ENCODE results near the gene OBSCN. TPM values are rescaled to one million over a fixed set of nuclear protein-coding genes. Genes with fewer than 3 reads are reported as not detected.

OBSCN gene
- total RNA-seq, 1 donor from 2014 or later = 5.1 TPM

DNA sequence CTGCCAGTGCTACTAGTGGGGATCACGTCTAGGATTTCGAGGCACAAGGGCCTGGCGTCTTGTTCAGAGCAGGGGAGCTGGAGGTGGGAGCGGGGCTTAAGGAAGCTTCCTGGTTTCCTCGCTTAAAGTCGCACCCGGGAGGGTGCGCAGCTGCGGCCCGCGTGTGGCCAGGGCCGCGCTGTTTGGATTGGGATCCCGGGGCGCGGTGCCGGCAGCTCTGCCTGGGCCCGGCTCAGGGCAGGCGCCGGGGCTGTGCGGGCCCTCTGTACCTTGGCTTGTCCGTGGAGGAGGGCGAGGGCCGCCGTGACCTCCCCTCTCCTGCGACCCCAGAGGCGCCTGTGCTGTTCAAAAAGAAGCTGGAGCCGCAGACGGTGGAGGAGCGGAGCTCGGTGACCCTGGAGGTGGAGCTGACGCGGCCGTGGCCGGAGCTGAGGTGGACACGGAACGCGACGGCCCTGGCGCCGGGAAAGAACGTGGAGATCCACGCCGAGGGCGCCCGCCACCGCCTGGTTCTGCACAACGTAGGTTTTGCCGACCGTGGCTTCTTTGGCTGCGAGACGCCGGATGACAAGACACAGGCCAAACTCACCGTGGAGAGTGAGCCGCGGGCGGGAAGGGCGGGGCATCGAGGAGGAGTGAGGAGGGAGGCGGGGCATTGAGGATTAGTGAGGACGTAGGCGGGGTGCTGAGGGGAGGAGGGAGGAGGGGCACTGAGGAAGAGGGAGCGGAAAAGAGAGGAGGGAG is 67.8 kb downstream of the OBSCN start:
- H3K9me3 ChIP-seq (ENCODE audit: low read depth) = no peaks in the 10 kb centered on the region
- H3K4me1 ChIP-seq = peaks cover 6% of the 10 kb centered on the region
- no peak overlapping the region for H3K27ac ChIP-seq
- H3K79me2 ChIP-seq (ENCODE audit: low read depth) = no peaks in the 10 kb centered on the region
- Mint-ChIP-seq H3K27me3 (ENCODE audit: insufficient read depth, low read depth) (peaks cover 12% of the 10 kb centered on the region), H3K4me1 (peaks cover 3% of the 10 kb centered on the region), H3K27ac (no peak overlapping the region), H3K36me3 (peaks cover 5% of the 10 kb centered on the region), H3K4me3 (peak overlapping the region; percentile 83), H3K9me3 (no peaks in the 10 kb centered on the region)
- peak; percentile 96 for DNase-seq (ENCODE audit: low spot score)
- no peak overlapping the region for H3K9ac ChIP-seq
- peak; percentile 47 for TF ChIP-seq EZH2 (IDR thresholded peaks at IDR 0.05)
- TF ChIP-seq, protein P1, sequence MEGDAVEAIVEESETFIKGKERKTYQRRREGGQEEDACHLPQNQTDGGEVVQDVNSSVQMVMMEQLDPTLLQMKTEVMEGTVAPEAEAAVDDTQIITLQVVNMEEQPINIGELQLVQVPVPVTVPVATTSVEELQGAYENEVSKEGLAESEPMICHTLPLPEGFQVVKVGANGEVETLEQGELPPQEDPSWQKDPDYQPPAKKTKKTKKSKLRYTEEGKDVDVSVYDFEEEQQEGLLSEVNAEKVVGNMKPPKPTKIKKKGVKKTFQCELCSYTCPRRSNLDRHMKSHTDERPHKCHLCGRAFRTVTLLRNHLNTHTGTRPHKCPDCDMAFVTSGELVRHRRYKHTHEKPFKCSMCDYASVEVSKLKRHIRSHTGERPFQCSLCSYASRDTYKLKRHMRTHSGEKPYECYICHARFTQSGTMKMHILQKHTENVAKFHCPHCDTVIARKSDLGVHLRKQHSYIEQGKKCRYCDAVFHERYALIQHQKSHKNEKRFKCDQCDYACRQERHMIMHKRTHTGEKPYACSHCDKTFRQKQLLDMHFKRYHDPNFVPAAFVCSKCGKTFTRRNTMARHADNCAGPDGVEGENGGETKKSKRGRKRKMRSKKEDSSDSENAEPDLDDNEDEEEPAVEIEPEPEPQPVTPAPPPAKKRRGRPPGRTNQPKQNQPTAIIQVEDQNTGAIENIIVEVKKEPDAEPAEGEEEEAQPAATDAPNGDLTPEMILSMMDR (IDR thresholded peaks at IDR 0.05) = no peak
- peak; percentile 29 for TF ChIP-seq EZH2phosphoT487 (IDR thresholded peaks at IDR 0.05)
- H3K4me3 ChIP-seq = peak overlapping the region; percentile 47
- no peaks in the 10 kb centered on the region for H3K36me3 ChIP-seq
- peak overlapping the region; percentile 70 for H3K4me2 ChIP-seq
- H3K27me3 ChIP-seq = peaks cover 11% of the 10 kb centered on the region
- H2AFZ ChIP-seq (replicated peaks) = peak overlapping the region; percentile 29
- no peaks in the 10 kb centered on the region for H3F3A ChIP-seq (ENCODE audit: low read depth)
- H4K20me1 ChIP-seq (ENCODE audit: low read depth) = peaks cover 11% of the 10 kb centered on the region

DNA sequence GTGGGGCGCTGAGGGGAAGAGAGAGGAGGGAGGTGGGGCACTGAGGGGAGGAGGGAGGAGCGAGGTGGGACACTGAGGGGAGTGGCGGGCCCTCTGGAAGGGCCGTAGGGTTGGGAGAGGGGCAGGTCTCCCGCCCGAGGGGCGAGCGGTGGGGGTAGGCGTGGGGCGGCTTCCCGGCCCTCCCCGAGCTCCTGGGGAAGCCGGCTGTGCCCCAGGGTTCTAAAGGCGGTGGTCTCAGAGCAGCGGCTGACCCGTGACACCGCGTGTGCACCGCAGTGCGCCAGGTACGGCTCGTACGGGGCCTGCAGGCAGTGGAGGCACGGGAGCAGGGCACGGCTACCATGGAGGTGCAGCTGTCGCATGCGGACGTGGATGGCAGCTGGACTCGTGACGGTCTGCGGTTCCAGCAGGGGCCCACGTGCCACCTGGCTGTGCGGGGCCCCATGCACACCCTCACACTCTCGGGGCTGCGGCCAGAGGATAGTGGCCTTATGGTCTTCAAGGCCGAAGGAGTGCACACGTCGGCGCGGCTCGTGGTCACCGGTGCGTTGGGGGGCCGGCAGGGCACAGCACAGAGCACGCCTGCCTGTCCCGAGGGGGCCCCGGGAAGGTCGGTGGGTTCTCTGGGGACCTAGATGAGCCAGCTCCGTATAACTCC is 68.5 kb downstream of the OBSCN start:
- H3K27ac Mint-ChIP-seq = no peak overlapping the region
- H4K20me1 ChIP-seq (ENCODE audit: low read depth) = peaks cover 11% of the 10 kb centered on the region
- H3K27me3 ChIP-seq = peaks cover 11% of the 10 kb centered on the region
- H3K9ac ChIP-seq = no peak overlapping the region
- H2AFZ ChIP-seq (replicated peaks) = no peak overlapping the region
- H3K4me1 Mint-ChIP-seq = peaks cover 3% of the 10 kb centered on the region
- no peaks in the 10 kb centered on the region for H3F3A ChIP-seq (ENCODE audit: low read depth)
- peak overlapping the region; percentile 70 for H3K4me2 ChIP-seq
- peaks cover 6% of the 10 kb centered on the region for H3K4me1 ChIP-seq
- TF ChIP-seq EZH2phosphoT487 (IDR thresholded peaks at IDR 0.05) (peak; percentile 6), EZH2 (IDR thresholded peaks at IDR 0.05) (peak; percentile 5)
- TF ChIP-seq, protein P1 (IDR thresholded peaks at IDR 0.05) = no peak
- no peak overlapping the region for H3K27ac ChIP-seq
- H3K9me3 Mint-ChIP-seq = no peaks in the 10 kb centered on the region
- DNase-seq (ENCODE audit: low spot score) = no peak
- peak overlapping the region; percentile 47 for H3K4me3 ChIP-seq
- no peaks in the 10 kb centered on the region for H3K36me3 ChIP-seq
- H3K4me3 Mint-ChIP-seq = peak overlapping the region; percentile 80
- no peaks in the 10 kb centered on the region for H3K79me2 ChIP-seq (ENCODE audit: low read depth)
- peaks cover 12% of the 10 kb centered on the region for H3K27me3 Mint-ChIP-seq (ENCODE audit: insufficient read depth, low read depth)
- peaks cover 3% of the 10 kb centered on the region for H3K36me3 Mint-ChIP-seq
- no peaks in the 10 kb centered on the region for H3K9me3 ChIP-seq (ENCODE audit: low read depth)

DNA sequence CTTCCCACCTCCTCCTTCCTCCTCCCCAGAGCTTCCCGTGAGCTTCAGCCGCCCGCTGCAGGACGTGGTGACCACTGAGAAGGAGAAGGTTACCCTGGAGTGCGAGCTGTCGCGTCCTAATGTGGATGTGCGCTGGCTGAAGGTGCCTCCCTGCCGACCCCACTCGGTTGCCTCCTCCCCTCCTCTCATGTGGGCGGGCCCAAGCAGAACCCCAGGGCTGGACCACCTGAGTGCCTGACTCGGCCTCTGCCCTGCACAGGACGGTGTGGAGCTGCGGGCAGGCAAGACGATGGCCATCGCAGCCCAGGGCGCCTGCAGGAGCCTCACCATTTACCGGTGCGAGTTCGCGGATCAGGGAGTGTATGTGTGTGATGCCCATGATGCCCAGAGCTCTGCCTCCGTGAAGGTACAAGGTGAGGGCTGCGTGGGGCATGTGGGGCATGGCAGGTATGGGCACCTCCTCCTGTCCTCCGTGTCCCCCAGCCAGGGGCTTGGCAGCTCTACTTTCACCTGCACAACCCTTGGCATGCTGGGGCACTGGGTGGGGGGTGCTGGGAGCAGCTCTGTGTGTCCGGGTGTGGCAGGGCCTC is 69.2 kb downstream of the OBSCN start:
- Histone ChIP-seq H3F3A (ENCODE audit: low read depth) (no peaks in the 10 kb centered on the region), H4K20me1 (ENCODE audit: low read depth) (peaks cover 11% of the 10 kb centered on the region), H3K27ac (no peak overlapping the region), H3K79me2 (ENCODE audit: low read depth) (no peaks in the 10 kb centered on the region), H3K4me3 (no peak overlapping the region), H3K4me1 (peaks cover 6% of the 10 kb centered on the region), H3K27me3 (peaks cover 11% of the 10 kb centered on the region), H3K9ac (no peak overlapping the region), H3K9me3 (ENCODE audit: low read depth) (no peaks in the 10 kb centered on the region), H3K36me3 (no peaks in the 10 kb centered on the region), H3K4me2 (no peak overlapping the region), H2AFZ (replicated peaks) (no peak overlapping the region)
- Mint-ChIP-seq H3K4me3 (no peak overlapping the region), H3K4me1 (peaks cover 3% of the 10 kb centered on the region), H3K9me3 (no peaks in the 10 kb centered on the region), H3K36me3 (no peaks in the 10 kb centered on the region), H3K27me3 (ENCODE audit: insufficient read depth, low read depth) (peaks cover 12% of the 10 kb centered on the region), H3K27ac (no peak overlapping the region)
- TF ChIP-seq EZH2phosphoT487 (IDR thresholded peaks at IDR 0.05) (no peak), EZH2 (IDR thresholded peaks at IDR 0.05) (no peak)
- TF ChIP-seq, protein P1 (IDR thresholded peaks at IDR 0.05) = no peak
- DNase-seq (ENCODE audit: low spot score) = no peak
